ENCODE results near the gene AMPH. TPM values are rescaled to one million over a fixed set of nuclear protein-coding genes. Genes with fewer than 3 reads are reported as not detected.

The AMPH gene
- total and polyA plus RNA-seq, 11 donors: 0.46 to 5.3 (median 3.1) TPM

GRCh38 chr7:38373155-38373554 is 258.0 kb downstream of the AMPH start:
- Histone ChIP-seq H3K27ac (no peak overlapping the region), H3K9me3 (no peaks in the 10 kb centered on the region), H3K36me3 (no peaks in the 10 kb centered on the region), H3K4me1 (peaks cover 0 to 23% (median 0%) of the 10 kb centered on the region in 12 donors), H3K27me3 (no peaks in the 10 kb centered on the region), H3K4me3 (no peak overlapping the region)
- WGBS, 4 donors: 59 to 74% (median 68%) methylated on average over 8 of the region's 8 CpGs
- intact Hi-C loops (cut with DNase I): loop anchor here in 8 of 10 donors (5.0 to 10.0 kb wide), 2 partner anchors 266 to 268 kb away; no protein-coding TSS in a partner anchor
- TF ChIP-seq POLR2A (IDR thresholded peaks at IDR 0.05) (no peak), CTCF (IDR thresholded peaks at IDR 0.05) (no peak)
- peak in 1 of 4 donors; percentile 7 for ATAC-seq
- peak in 1 of 5 donors; percentile 57 for DNase-seq

- ATAC-seq (no peak), DNase-seq (no peak)
- no peaks in the 10 kb centered on the region for H3K27me3 ChIP-seq
- H3K27ac ChIP-seq: no peak overlapping the region
- no peak overlapping the region for H3K4me3 ChIP-seq
- no peaks in the 10 kb centered on the region for H3K36me3 ChIP-seq
- intact Hi-C loops (cut with DNase I): loop anchor here in 8 of 10 donors (5.0 to 10.0 kb wide), 2 partner anchors 265 to 267 kb away; no protein-coding TSS in a partner anchor
- H3K4me1 ChIP-seq: peaks cover 0 to 31% (median 0%) of the 10 kb centered on the region in 12 donors
- no peaks in the 10 kb centered on the region for H3K9me3 ChIP-seq
- TF ChIP-seq POLR2A (IDR thresholded peaks at IDR 0.05): no peak
- TF ChIP-seq CTCF (IDR thresholded peaks at IDR 0.05): no peak
- WGBS, 4 donors: 93 to 100% (median 95%) methylated on average over 7 of the region's 7 CpGs
Measured at GRCh38 chr7:38372290-38372689, 258.9 kb downstream of the AMPH start.

- DNase-seq: peak; percentile 84 to 94 (median 90)
- no peaks in the 10 kb centered on the region for H3K9me3 ChIP-seq
- 26 to 33% (median 27%) methylated on average over 8 of the region's 8 CpGs for WGBS, 4 donors
- no peaks in the 10 kb centered on the region for H3K36me3 ChIP-seq
- TF ChIP-seq CTCF (IDR thresholded peaks at IDR 0.05): peak; percentile 69 to 86 (median 78)
- no peak for TF ChIP-seq POLR2A (IDR thresholded peaks at IDR 0.05)
- peak; percentile 79 to 96 (median 96) for ATAC-seq
- H3K27ac ChIP-seq: peak overlapping the region in 5 of 12 donors; percentile 15 to 73 (median 54)
- peaks cover 0 to 35% (median 0%) of the 10 kb centered on the region in 12 donors for H3K4me1 ChIP-seq
- H3K27me3 ChIP-seq: no peaks in the 10 kb centered on the region
- peak overlapping the region in 6 of 12 donors; percentile 1 to 27 (median 14) for H3K4me3 ChIP-seq
- intact Hi-C loops (cut with DNase I): loop anchor here in 8 of 10 donors (5.0 to 10.0 kb wide), 2 partner anchors 263 to 265 kb away; no protein-coding TSS in a partner anchor
Measured at GRCh38 chr7:38369816-38370493, 261.2 kb downstream of the AMPH start.

- H3K9me3 ChIP-seq: no peaks in the 10 kb centered on the region
- peak overlapping the region in 2 of 12 donors; percentile 11 to 73 for H3K27ac ChIP-seq
- TF ChIP-seq POLR2A (IDR thresholded peaks at IDR 0.05): no peak
- TF ChIP-seq CTCF (IDR thresholded peaks at IDR 0.05): peak in 11 of 12 donors; percentile 43 to 67 (median 55)
- intact Hi-C loops (cut with DNase I): no loop called here
- H3K4me3 ChIP-seq: no peak overlapping the region
- H3K27me3 ChIP-seq: no peaks in the 10 kb centered on the region
- no peaks in the 10 kb centered on the region for H3K36me3 ChIP-seq
- ATAC-seq (peak; percentile 45 to 61 (median 54)), DNase-seq (peak; percentile 59 to 76 (median 68))
- peaks cover 0 to 35% (median 0%) of the 10 kb centered on the region in 12 donors for H3K4me1 ChIP-seq
- WGBS, 4 donors: 40 to 48% (median 44%) methylated on average over 4 to 5 of the region's 5 CpGs
Measured at GRCh38 chr7:38368191-38368605, 263.0 kb downstream of the AMPH start.
